D721Med (cell line): Measurements from ENCODE around the gene KCNIP3.

Experiments
- DNase-seq: peaks from one replicate; pipeline ENCODE4 v3.0.0; 2011; ENCODE audit warnings: low spot score; ENCODE audit not compliant: insufficient read length
- FAIRE-seq: peaks from 2 replicates; lab custom pipeline; 2011; peaks lifted over from hg19 to GRCh38; lab: Jason Lieb, UNC
- TF ChIP-seq, protein P1 (sequence below): IDR thresholded peaks from 2 replicates; pipeline ENCODE4 v1.5.1; 2012; ENCODE audit warnings: mild to moderate bottlenecking, control low read depth; ENCODE audit not compliant: insufficient read depth; ENCODE audit errors: missing control alignments

The KCNIP3 gene

DNA sequence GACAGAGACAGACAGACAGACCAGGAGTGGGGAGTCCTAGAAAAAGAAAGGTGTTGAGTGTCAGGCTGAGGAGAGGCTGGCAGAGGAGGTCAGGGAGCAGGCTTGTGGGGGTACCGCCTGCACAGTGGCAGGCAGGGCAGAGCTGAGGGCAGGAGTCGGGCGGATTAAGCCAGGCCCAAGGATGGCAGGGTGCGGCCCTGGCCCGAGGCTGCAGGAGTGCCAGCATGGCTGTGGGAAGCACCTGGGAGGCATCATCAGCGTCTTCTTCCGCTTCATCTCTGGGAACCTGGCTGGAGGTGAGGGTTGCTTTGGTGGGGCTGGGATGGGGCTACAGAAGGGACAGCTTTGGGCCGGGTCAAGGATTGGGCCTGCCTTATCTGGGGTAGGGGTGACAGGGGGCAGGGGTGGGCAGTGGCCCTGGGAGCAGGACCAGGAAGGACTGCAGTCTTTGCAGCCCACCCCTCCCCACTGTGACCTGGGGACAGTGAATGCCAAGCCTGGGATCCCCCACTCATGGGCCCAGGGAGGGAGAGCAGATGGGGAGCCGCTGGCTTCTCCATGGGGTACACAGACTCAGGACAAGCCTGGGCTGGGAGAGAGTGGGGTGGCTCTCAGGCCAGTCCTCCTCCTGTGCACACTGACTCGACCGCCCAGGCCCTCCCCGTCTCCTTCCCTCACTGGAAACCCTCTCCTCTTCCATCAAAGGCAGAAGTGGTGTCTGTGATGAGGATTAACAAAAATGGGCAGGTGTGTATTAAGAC lies 20.7 kb downstream of the KCNIP3 start:
- no peak for FAIRE-seq
- no peak for DNase-seq
- TF ChIP-seq, protein P1, sequence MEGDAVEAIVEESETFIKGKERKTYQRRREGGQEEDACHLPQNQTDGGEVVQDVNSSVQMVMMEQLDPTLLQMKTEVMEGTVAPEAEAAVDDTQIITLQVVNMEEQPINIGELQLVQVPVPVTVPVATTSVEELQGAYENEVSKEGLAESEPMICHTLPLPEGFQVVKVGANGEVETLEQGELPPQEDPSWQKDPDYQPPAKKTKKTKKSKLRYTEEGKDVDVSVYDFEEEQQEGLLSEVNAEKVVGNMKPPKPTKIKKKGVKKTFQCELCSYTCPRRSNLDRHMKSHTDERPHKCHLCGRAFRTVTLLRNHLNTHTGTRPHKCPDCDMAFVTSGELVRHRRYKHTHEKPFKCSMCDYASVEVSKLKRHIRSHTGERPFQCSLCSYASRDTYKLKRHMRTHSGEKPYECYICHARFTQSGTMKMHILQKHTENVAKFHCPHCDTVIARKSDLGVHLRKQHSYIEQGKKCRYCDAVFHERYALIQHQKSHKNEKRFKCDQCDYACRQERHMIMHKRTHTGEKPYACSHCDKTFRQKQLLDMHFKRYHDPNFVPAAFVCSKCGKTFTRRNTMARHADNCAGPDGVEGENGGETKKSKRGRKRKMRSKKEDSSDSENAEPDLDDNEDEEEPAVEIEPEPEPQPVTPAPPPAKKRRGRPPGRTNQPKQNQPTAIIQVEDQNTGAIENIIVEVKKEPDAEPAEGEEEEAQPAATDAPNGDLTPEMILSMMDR = no peak

DNA sequence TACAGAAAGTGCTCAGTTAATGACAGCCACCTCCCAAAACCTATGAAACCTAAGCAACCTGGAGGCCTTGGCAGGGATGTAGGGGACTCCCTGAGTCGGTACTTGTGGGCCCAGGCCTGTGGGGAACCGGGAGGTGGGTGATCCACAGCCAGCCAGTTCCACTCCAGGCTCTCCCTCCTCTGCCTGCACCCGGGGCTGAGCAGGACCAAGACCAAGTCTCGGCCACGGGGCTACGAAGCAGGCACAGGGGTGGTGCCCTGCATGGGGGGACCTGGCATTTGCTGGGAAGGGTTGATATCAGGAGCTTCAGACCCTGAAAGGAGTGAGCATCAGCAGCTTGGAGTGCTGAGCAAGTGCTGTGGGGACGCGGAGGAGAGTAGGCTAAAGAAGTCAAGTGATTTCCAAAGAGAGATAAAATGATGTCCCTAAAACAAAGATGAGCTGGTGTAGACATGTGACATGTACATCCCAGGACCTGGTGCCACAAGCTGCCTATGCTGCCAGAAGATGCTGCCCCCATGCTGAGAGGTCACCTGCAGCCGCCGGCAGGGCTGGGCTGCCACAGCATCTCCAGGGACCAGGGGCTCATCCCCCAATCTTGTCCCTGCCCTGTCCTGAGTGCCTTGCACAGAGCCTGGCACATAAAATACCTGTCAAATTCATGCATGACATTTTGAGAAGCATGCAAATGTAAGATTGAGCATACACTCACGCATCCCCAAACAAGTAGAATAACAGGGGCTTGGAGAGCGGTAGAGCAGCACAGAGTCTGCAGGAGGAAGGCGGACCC lies 21.5 kb downstream of the KCNIP3 start:
- DNase-seq (no peak), FAIRE-seq (no peak)
- TF ChIP-seq, protein P1 = no peak

DNA sequence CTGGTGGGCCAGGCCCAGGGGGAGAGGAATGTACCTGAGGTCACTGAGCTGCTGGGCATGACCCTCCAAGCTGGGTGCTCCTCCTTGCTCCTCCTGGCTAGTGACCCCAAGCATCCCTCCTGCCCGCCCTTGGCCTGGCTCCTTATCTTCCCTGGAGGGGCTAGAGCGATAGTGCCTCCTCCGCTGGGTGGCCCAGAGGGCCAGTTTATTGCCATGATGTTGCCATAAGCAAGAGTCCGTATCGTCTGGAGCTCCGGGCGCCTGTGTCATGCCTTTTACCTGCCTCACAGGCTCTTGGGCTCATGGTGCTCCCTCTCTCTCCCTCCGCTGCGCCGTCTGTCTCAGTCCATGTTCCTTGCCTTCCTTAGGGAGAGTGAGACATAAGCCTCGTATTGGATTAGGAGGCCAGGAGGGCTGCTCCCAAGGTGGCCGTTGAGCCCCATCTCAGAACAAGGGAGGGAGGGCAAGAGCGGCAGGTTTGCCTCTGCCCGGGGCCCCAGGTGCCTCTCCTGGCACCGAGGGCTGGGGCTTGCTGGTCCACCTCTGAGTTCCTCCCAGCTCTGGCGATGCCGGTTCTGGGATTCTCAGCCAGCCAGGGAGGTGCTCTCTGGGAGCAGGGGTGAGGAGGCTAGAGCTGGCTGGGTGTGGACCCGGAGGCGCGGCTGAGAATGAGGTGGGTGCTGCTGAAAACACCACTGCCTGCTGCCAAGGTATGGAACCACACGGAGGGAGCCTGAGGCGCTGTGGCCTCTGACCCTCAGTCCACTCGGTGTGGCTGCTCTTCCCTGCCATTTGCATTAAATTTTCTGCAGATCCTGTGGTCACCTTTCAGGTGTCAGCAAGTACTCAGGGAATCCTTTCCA lies 22.6 kb downstream of the KCNIP3 start:
- DNase-seq = no peak
- no peak for FAIRE-seq
- TF ChIP-seq, protein P1 = no peak

DNA sequence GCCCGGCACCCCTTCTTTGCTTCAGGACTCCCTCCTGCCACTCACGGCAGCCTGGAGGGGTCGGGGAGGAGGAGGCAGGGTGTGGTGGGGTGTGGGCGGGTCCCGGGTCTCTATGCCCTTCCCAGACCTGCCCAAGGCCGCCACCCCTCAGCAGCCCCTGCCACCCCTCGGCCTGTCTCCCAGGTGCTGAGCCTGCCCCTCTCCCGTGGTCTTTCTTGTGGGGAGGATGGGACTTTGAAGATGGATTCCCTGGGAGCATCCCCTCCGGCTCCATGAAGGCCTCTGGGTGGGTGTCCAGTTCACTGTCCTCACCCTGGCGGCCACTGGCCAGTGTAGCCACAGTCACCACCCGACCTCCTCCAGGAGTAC lies 23.2 kb downstream of the KCNIP3 start:
- FAIRE-seq (no peak), DNase-seq (no peak)
- TF ChIP-seq, protein P1 = no peak

DNA sequence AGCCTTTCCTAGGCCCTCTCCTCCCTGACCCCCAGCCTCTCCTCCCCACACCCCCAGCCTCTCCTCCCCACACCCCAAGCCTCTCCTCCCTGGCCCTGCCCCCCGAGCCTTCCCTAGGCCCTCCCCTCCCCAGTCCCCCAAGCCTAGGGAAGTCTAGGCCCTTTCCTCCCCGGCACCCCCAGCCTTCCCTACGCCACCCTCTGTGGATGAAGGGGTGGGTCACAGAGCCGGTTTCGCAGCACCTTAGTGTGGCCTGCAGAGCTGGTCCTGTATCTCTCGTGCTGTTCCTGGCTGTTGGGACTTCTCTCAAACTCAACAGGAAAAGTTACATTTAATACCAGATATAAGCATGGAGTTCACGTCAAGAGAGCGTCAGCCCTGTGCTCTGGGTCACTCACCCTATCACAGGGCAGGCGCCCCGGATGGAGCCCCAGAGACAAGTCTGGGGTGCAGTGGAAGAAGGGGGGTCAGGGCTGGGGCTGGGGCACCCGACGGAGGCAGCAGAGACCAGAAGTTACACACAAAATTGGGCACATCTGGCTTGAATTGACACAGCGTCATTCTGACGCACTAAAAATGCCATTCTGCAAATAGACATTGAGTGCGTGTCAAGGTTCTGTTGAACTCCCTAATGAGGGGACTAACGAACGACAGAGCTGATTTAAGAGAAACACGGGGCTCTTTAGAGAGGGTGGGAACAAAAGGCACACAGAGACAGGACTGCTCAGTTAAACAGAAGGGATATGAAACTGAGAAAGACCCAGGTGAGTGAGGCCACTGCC lies 24.0 kb downstream of the KCNIP3 start:
- TF ChIP-seq, protein P1 = no peak
- no peak for DNase-seq
- no peak for FAIRE-seq

DNA sequence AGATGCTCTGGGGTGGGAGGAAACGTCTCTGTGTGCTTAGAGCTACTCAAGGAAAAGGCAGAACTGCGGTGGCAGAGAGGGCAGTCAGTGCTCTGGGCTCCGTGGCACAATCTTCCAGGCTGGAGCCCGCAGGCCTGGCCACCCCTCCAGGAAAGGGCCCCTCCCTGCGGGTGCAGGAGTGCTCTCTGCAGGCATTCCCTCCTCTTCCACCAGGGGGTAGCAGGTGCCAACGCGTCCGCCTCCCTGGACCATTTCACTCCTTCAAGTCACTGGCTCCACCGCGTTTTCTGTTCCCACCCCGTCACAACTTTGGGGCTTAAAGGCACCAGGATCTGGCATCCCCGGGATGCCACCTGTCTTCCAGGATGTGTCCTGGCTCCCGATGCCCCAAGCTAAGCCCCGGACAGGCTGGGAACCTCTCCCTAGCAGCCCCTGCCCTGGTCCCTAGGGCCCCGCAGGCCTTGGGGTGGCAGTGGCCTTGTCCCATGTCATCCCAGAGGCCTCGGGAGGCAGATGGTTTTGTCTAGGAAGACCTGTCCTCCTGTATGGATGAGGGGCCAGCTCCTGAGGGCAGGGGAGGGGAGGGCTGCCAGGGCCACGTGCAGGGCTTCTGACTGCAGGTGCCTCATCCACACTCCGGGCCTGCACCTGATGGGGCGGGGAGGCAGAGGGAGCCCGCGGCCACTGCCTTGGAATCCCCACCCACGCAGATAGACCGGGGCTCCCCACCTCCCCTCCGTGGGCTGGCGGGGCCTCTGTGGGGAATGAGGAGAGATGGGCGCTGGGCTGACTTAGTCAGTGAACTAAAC lies 26.4 kb downstream of the KCNIP3 start:
- FAIRE-seq (no peak), DNase-seq (peak; percentile 56)
- TF ChIP-seq, protein P1 = peak; percentile 25
